RWPE2 (cell line): ENCODE data around the gene ANO9.

ENCODE experiments used
- ATAC-seq: fragments of 200-7000 bp; cut with Tn5 transposase; 3 replicates; pipeline ENCODE4 v1.9.1; 2021; ENCODE audit warnings: low read depth
- DNase-seq: peaks from one replicate; pipeline ENCODE4 v3.0.0-alpha.2; 2020; ENCODE audit warnings: low spot score
- H3K27ac ChIP-seq: fragments of 450-650 bp; 2 replicates; pipeline ENCODE4 v1.5.1; 2017; ENCODE audit warnings: mild to moderate bottlenecking; ENCODE audit not compliant: poor library complexity, severe bottlenecking
- H3K27me3 ChIP-seq: fragments of 250-450 bp; sonication (Bioruptor Pico); 2 replicates; pipeline ENCODE4 v1.5.1; 2021; ENCODE audit warnings: mild to moderate bottlenecking, moderate library complexity; ENCODE audit not compliant: insufficient read depth, poor library complexity, severe bottlenecking
- H3K36me3 ChIP-seq: fragments of 250-450 bp; sonication (Bioruptor Pico); 2 replicates; pipeline ENCODE4 v1.5.1; 2020; ENCODE audit warnings: low read depth, mild to moderate bottlenecking, moderate library complexity
- H3K4me1 ChIP-seq: fragments of 250-450 bp; sonication (Bioruptor Pico); 2 replicates; pipeline ENCODE4 v1.5.1; 2021; ENCODE audit warnings: mild to moderate bottlenecking, moderate library complexity; ENCODE audit not compliant: insufficient read depth, poor library complexity, severe bottlenecking
- H3K4me3 ChIP-seq: fragments of 250-450 bp; sonication (Bioruptor Pico); 2 replicates; pipeline ENCODE4 v1.5.1; 2021; ENCODE audit warnings: mild to moderate bottlenecking, moderate library complexity; ENCODE audit not compliant: severe bottlenecking
- H3K9me3 ChIP-seq: fragments of 250-450 bp; sonication (Bioruptor Pico); 2 replicates; pipeline ENCODE4 v1.5.1; 2021; ENCODE audit warnings: mild to moderate bottlenecking, moderate library complexity; ENCODE audit not compliant: severe bottlenecking
- CTCF ChIP-seq: fragments of 450-650 bp; IDR thresholded peaks from one replicate; pipeline ENCODE4 v1.5.1; 2017; ENCODE audit warnings: mild to moderate bottlenecking, moderate library complexity; ENCODE audit not compliant: poor library complexity, severe bottlenecking

Gene ANO9

GRCh38 chr11:444396-445144, 2.8 kb upstream of the ANO9 start:
- H3K9me3 ChIP-seq = no peaks in the 10 kb centered on the region
- no peak overlapping the region for H3K4me3 ChIP-seq
- H3K27me3 ChIP-seq = no peaks in the 10 kb centered on the region
- peaks cover 5% of the 10 kb centered on the region for H3K4me1 ChIP-seq
- H3K27ac ChIP-seq = no peak overlapping the region
- no peak for DNase-seq
- ATAC-seq = no peak
- TF ChIP-seq CTCF = no peak
- H3K36me3 ChIP-seq = no peaks in the 10 kb centered on the region

- no peaks in the 10 kb centered on the region for H3K9me3 ChIP-seq
- no peak overlapping the region for H3K27ac ChIP-seq
- H3K4me1 ChIP-seq = peaks cover 5% of the 10 kb centered on the region
- no peaks in the 10 kb centered on the region for H3K27me3 ChIP-seq
- no peak for ATAC-seq
- no peak for TF ChIP-seq CTCF
- no peak for DNase-seq
- no peak overlapping the region for H3K4me3 ChIP-seq
- H3K36me3 ChIP-seq = no peaks in the 10 kb centered on the region
Measured at GRCh38 chr11:443542-444199, 1.9 kb upstream of the ANO9 start.

- H3K4me3 ChIP-seq = no peak overlapping the region
- no peak for TF ChIP-seq CTCF
- H3K36me3 ChIP-seq = no peaks in the 10 kb centered on the region
- DNase-seq (no peak), ATAC-seq (no peak)
- H3K9me3 ChIP-seq = no peaks in the 10 kb centered on the region
- H3K27ac ChIP-seq = no peak overlapping the region
- H3K27me3 ChIP-seq = no peaks in the 10 kb centered on the region
- H3K4me1 ChIP-seq = peaks cover 4% of the 10 kb centered on the region
Measured at GRCh38 chr11:442611-443081, 835 bp upstream of the ANO9 start.

- no peaks in the 10 kb centered on the region for H3K36me3 ChIP-seq
- peak overlapping the region; percentile 37 for H3K4me3 ChIP-seq
- ATAC-seq (peak; percentile 16; the same call in 2 of the 3 replicates), DNase-seq (no peak)
- H3K4me1 ChIP-seq = no peaks in the 10 kb centered on the region
- no peak for TF ChIP-seq CTCF
- H3K27ac ChIP-seq = peak overlapping the region; percentile 33
- no peaks in the 10 kb centered on the region for H3K9me3 ChIP-seq
- H3K27me3 ChIP-seq = no peaks in the 10 kb centered on the region
Measured at GRCh38 chr11:441043-441417, 781 bp downstream of the ANO9 start.
